Measurements from ENCODE around the gene EID2.

The EID2 gene

DNA sequence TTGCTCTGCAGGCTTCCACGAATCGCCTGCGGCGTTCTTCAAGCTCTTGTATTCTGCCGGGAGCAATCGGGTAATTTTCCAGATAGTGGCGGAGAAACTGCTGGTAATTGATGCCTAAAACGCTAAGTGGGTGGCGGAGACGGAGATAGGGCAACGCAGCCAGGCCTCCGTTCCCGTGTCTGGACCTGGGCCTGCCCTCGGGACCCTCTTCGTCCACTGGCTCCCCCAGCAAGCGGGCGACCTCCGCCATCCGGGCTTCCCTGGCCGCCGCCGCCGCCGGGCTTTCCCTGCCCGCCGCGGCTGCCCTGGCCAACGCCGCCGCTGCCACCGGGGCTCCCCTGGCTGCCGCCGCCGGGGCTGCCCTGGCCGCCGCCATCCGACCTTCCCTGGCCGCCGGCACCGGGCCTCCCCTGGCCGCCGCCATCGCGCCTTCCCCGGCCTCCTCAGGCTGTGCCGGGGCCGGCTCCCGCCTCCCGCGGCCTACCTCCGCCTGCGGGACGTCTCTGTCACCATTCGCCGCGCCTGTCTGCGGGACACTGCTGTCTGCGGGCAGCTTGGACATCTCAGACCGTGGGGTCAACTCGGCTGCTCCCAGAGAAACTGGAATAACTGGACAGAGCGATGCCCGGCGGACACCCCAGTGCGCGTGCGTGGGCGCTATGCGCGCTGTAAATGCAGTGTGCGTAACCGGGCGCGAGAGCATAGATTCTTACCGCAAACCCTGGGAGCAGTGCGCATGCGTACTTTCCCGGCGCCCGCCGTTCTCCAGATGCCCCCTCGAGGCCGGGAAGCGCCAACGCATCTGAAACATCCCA is at the start of gene EID2:
Gene EID2, minus strand, starts transcription at position 644 of the 815 bp plus-strand sequence. Its CDS starts 82 bp downstream, at position 562.
- TF ChIP-seq SUZ12 (IDR thresholded peaks at IDR 0.05; ENCODE audit: extremely low read depth, insufficient read depth, insufficient read length): no peak
- TF ChIP-seq YY1 (IDR thresholded peaks at IDR 0.05; ENCODE audit: insufficient read depth, insufficient read length): peak; percentile 15
- no peaks in the 10 kb centered on the region for H3K9me3 ChIP-seq (ENCODE audit: insufficient read depth, low read length)
- no peaks in the 10 kb centered on the region for H3K4me1 ChIP-seq (ENCODE audit: insufficient read depth, insufficient read length)
- peak within 1 kb of the TSS; percentile 85 for H3K4me3 ChIP-seq (ENCODE audit: insufficient read length, low read depth)
- H3K36me3 ChIP-seq (ENCODE audit: insufficient read depth, insufficient read length, low read length): no peaks in the 10 kb centered on the region
- H3K27me3 ChIP-seq (ENCODE audit: insufficient read depth, insufficient read length): no peaks in the 10 kb centered on the region
- DNase-seq (ENCODE audit: low read depth, low spot score): peak; percentile 77
- H3K9ac ChIP-seq (ENCODE audit: insufficient read length, low read depth): peak within 1 kb of the TSS; percentile 93

GRCh38 chr19:39588066-39588465 is 48.1 kb upstream of the EID2 start:
- no peak overlapping the region for H3K9ac ChIP-seq (ENCODE audit: insufficient read length, low read depth)
- no peaks in the 10 kb centered on the region for H3K9me3 ChIP-seq (ENCODE audit: insufficient read depth, low read length)
- no peak overlapping the region for H3K4me3 ChIP-seq (ENCODE audit: insufficient read length, low read depth)
- peaks cover 60% of the 10 kb centered on the region for H3K27me3 ChIP-seq (ENCODE audit: insufficient read depth, insufficient read length)
- no peak for DNase-seq (ENCODE audit: low read depth, low spot score)
- H3K36me3 ChIP-seq (ENCODE audit: insufficient read depth, insufficient read length, low read length): no peaks in the 10 kb centered on the region
- no peaks in the 10 kb centered on the region for H3K4me1 ChIP-seq (ENCODE audit: insufficient read depth, insufficient read length)
- TF ChIP-seq ZNF274 (IDR thresholded peaks at IDR 0.05; ENCODE audit: low read depth, low read length): no peak
- TF ChIP-seq YY1 (IDR thresholded peaks at IDR 0.05; ENCODE audit: insufficient read depth, insufficient read length): no peak
- TF ChIP-seq SUZ12 (IDR thresholded peaks at IDR 0.05; ENCODE audit: extremely low read depth, insufficient read depth, insufficient read length): no peak

GRCh38 chr19:39587496-39587895 is 47.5 kb upstream of the EID2 start:
- Histone ChIP-seq H3K9ac (ENCODE audit: insufficient read length, low read depth) (no peak overlapping the region), H3K27me3 (ENCODE audit: insufficient read depth, insufficient read length) (peaks cover 60% of the 10 kb centered on the region), H3K4me1 (ENCODE audit: insufficient read depth, insufficient read length) (no peaks in the 10 kb centered on the region), H3K4me3 (ENCODE audit: insufficient read length, low read depth) (no peak overlapping the region), H3K36me3 (ENCODE audit: insufficient read depth, insufficient read length, low read length) (no peaks in the 10 kb centered on the region), H3K9me3 (ENCODE audit: insufficient read depth, low read length) (no peaks in the 10 kb centered on the region)
- DNase-seq (ENCODE audit: low read depth, low spot score): no peak
- TF ChIP-seq YY1 (IDR thresholded peaks at IDR 0.05; ENCODE audit: insufficient read depth, insufficient read length) (no peak), ZNF274 (IDR thresholded peaks at IDR 0.05; ENCODE audit: low read depth, low read length) (no peak), SUZ12 (IDR thresholded peaks at IDR 0.05; ENCODE audit: extremely low read depth, insufficient read depth, insufficient read length) (no peak)

- DNase-seq (ENCODE audit: low read depth, low spot score): no peak
- Histone ChIP-seq H3K36me3 (ENCODE audit: insufficient read depth, insufficient read length, low read length) (no peaks in the 10 kb centered on the region), H3K4me1 (ENCODE audit: insufficient read depth, insufficient read length) (no peaks in the 10 kb centered on the region), H3K27me3 (ENCODE audit: insufficient read depth, insufficient read length) (peaks cover 72% of the 10 kb centered on the region), H3K4me3 (ENCODE audit: insufficient read length, low read depth) (no peak overlapping the region), H3K9ac (ENCODE audit: insufficient read length, low read depth) (no peak overlapping the region), H3K9me3 (ENCODE audit: insufficient read depth, low read length) (no peaks in the 10 kb centered on the region)
- no peak for TF ChIP-seq YY1 (IDR thresholded peaks at IDR 0.05; ENCODE audit: insufficient read depth, insufficient read length)
- TF ChIP-seq ZNF274 (IDR thresholded peaks at IDR 0.05; ENCODE audit: low read depth, low read length): no peak
- TF ChIP-seq SUZ12 (IDR thresholded peaks at IDR 0.05; ENCODE audit: extremely low read depth, insufficient read depth, insufficient read length): no peak
These were observed 43.1 kb upstream of the EID2 start for GRCh38 chr19:39582891-39583625.

DNA sequence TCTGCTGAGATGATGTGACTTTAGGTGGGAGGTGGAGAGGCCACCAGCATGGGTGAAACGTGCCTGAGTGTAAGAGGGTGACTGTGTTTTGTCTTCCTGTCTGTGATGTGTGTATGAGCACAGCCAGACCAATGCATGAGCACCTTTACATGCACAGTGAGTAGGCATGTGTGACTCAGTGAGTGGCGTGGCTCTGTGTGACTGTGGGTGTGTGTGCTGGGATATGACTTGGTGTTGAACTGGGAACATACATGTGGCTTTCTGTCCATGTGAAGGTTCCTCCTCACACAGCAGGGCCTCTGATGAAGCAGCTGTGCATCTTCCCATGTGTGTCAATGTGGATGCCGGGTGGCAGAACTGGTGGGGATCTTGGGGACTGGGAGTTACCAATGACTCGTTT is 42.5 kb upstream of the EID2 start:
- no peak overlapping the region for H3K4me3 ChIP-seq (ENCODE audit: insufficient read length, low read depth)

DNA sequence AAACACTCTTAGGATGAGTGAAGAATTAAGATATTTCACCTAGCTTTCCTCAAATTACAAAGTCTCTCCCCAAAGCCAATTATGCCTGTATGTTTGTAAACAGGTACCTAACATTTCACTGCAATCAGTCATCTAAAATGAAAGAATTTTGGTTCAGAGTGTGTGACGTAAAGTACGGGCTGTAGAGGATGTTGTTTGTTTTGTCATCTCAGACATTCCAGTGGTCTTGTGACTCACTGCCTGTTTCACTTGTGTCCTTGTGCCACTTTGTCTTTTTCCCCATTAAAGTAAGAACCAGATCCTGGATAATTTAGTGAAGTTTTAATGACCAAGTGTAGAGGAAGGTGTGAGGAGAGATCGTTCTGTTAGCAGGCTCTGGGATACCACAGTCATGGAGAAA is 28.6 kb upstream of the EID2 start:
- no peak for DNase-seq (ENCODE audit: low read depth, low spot score)
- Histone ChIP-seq H3K9ac (ENCODE audit: insufficient read length, low read depth) (no peak overlapping the region), H3K9me3 (ENCODE audit: insufficient read depth, low read length) (no peaks in the 10 kb centered on the region), H3K4me3 (ENCODE audit: insufficient read length, low read depth) (no peak overlapping the region), H3K4me1 (ENCODE audit: insufficient read depth, insufficient read length) (no peaks in the 10 kb centered on the region), H3K36me3 (ENCODE audit: insufficient read depth, insufficient read length, low read length) (no peaks in the 10 kb centered on the region), H3K27me3 (ENCODE audit: insufficient read depth, insufficient read length) (peaks cover 52% of the 10 kb centered on the region)
- TF ChIP-seq YY1 (IDR thresholded peaks at IDR 0.05; ENCODE audit: insufficient read depth, insufficient read length): no peak
- no peak for TF ChIP-seq ZNF274 (IDR thresholded peaks at IDR 0.05; ENCODE audit: low read depth, low read length)
- no peak for TF ChIP-seq SUZ12 (IDR thresholded peaks at IDR 0.05; ENCODE audit: extremely low read depth, insufficient read depth, insufficient read length)

More for the DNA sequence above, 42.5 kb upstream of the EID2 start:
- H3K36me3 ChIP-seq (ENCODE audit: insufficient read depth, insufficient read length, low read length): no peaks in the 10 kb centered on the region
- peaks cover 69% of the 10 kb centered on the region for H3K27me3 ChIP-seq (ENCODE audit: insufficient read depth, insufficient read length)
- no peak for DNase-seq (ENCODE audit: low read depth, low spot score)
- no peaks in the 10 kb centered on the region for H3K9me3 ChIP-seq (ENCODE audit: insufficient read depth, low read length)
- H3K4me1 ChIP-seq (ENCODE audit: insufficient read depth, insufficient read length): no peaks in the 10 kb centered on the region
- no peak for TF ChIP-seq ZNF274 (IDR thresholded peaks at IDR 0.05; ENCODE audit: low read depth, low read length)
- no peak for TF ChIP-seq YY1 (IDR thresholded peaks at IDR 0.05; ENCODE audit: insufficient read depth, insufficient read length)
- TF ChIP-seq SUZ12 (IDR thresholded peaks at IDR 0.05; ENCODE audit: extremely low read depth, insufficient read depth, insufficient read length): no peak
- H3K9ac ChIP-seq (ENCODE audit: insufficient read length, low read depth): no peak overlapping the region

DNA sequence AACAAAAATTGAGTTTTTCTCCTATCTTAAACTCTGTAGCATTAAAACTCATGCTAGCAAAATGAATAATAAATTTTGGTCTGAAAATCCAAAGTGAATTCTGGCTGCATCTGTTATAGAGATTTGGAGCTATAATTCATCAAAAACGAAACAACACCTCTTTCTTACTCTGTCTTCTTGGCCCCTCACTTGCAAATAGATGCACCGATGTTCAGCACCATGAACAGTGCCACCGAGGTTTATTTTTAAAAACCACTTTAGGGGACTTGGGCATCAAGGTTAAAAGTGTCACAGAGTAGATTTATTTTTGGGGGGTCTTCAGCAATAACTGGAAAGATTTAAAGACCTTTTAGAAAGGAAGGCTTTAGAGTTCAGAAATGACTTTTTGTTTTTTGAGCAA is 26.1 kb upstream of the EID2 start:
- no peak for DNase-seq (ENCODE audit: low read depth, low spot score)
- TF ChIP-seq SUZ12 (IDR thresholded peaks at IDR 0.05; ENCODE audit: extremely low read depth, insufficient read depth, insufficient read length) (no peak), YY1 (IDR thresholded peaks at IDR 0.05; ENCODE audit: insufficient read depth, insufficient read length) (no peak), ZNF274 (IDR thresholded peaks at IDR 0.05; ENCODE audit: low read depth, low read length) (no peak)

More for the DNA sequence above, 26.1 kb upstream of the EID2 start:
- Histone ChIP-seq H3K27me3 (ENCODE audit: insufficient read depth, insufficient read length) (peaks cover 33% of the 10 kb centered on the region), H3K9ac (ENCODE audit: insufficient read length, low read depth) (no peak overlapping the region), H3K4me1 (ENCODE audit: insufficient read depth, insufficient read length) (no peaks in the 10 kb centered on the region), H3K4me3 (ENCODE audit: insufficient read length, low read depth) (no peak overlapping the region), H3K36me3 (ENCODE audit: insufficient read depth, insufficient read length, low read length) (no peaks in the 10 kb centered on the region), H3K9me3 (ENCODE audit: insufficient read depth, low read length) (no peaks in the 10 kb centered on the region)
